ENCODE data around the gene USP53.
"Not testable (repeated sequence)": the region's sequence is repeated elsewhere in the genome, so short reads cannot be mapped to it uniquely, and the experiment has no call there.

Gene USP53

DNA sequence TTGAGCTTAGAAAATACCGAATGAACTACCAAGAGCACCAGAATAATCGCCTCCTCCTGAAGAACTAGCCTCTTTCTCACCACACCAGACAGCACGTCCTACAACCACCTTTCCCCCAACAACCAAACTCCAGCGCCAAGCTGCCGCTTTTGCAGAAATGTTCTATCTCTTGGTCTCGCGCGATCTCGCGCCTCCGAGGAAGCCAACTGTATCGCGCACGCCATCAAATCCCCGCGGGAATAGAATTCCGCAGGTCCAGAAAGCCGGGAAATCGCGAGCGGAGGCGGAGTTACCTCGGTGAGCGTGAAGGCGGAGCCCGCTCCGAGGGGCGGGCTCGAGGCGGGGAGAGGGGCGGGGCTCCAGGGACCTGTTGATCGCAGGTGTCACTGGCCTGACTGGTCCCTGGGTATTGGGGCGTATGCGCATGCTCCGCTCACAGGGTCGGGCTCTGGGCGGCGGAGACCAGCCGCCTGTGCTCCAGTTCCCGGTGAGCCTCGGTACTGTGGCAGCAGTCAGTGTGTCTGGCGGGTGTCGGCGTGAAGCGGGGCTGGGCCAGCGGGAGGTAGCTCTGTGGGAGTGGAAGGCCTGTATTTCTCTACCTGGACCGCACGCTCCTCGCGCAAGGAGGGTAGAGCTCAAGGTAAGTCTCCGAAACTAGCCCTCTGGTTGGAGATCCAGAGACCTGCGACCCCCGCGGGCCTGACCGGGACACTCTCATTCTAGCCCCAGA lies at the start of gene USP53:
TSS of gene USP53 (plus strand) at position 480 of the 730 bp plus-strand sequence. CDS start 27,047 bp downstream, outside the sequence.
- peak; percentile 89 for DNase-seq

GRCh38 chr4:119165767-119166166 lies 46.7 kb upstream of the USP53 start:
- DNase-seq = no peak

GRCh38 chr4:119170195-119170594 lies 42.3 kb upstream of the USP53 start:
- DNase-seq = no peak

- DNase-seq = no peak
Measured at GRCh38 chr4:119172223-119172622, 40.3 kb upstream of the USP53 start.

GRCh38 chr4:119173729-119174361 lies 38.7 kb upstream of the USP53 start:
- DNase-seq = not testable (repeated sequence)

DNA sequence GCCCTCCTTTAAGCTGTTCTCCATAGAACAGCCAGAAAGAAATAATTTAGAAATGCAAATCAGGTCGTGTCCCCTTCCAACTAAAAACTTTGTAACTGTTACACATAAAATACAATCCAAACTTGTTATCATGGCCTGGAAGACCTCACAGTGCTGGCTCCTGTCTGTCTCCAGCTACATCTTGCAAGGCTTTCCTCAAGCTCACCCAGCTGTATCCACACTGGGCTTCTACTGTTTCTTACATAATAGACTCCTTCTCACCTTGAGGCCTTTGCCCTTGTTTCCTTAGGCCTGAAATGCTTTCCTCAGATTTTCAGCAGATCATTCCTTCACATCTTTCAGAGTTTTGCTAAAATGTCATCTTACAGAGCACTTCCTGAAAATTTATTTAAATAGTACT lies 33.5 kb upstream of the USP53 start:
- no peak for DNase-seq

GRCh38 chr4:119184128-119184527 lies 28.4 kb upstream of the USP53 start:
- DNase-seq = no peak

DNA sequence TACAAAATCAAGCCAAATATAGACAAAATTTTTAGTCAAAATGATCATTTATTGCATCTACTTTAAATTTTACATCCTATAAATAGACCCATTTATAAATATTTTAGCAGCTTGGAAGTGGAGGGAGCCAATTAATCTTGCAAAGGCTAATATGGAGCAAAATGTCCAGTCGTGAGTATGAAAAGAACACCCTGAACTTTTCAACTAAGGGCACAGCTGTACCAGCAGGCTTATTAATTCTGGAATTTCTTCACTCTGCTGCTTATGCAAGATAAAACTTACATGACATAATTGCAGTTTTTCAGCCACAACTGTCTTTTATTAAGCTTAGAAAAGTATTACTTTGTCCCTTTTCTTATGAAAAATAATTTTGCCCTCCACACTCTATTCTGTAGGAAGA lies 22.9 kb upstream of the USP53 start:
- DNase-seq = no peak

DNA sequence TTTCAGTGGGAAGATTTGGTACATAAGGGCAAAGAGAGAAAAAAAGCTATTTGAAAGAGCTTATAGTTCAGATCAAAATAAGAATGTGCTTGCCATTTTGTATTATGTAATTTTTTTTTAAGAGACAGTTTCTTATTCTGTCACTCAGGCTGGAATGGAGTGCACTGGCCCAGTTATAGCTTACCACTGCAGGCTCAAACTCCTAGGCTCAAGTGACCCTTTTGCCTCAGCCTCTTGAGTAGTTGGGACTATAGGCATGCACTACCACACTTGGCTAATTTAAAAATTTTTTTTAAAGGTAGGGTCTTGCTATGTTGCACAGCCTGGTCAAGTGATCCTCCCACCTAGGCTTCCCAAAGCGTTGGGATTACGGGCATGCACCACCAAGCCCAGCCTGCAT lies 22.2 kb upstream of the USP53 start:
- no peak for DNase-seq

GRCh38 chr4:119191505-119191904 lies 21.0 kb upstream of the USP53 start:
- DNase-seq = no peak

- DNase-seq = no peak
Measured at GRCh38 chr4:119197772-119198212, 14.7 kb upstream of the USP53 start.

DNA sequence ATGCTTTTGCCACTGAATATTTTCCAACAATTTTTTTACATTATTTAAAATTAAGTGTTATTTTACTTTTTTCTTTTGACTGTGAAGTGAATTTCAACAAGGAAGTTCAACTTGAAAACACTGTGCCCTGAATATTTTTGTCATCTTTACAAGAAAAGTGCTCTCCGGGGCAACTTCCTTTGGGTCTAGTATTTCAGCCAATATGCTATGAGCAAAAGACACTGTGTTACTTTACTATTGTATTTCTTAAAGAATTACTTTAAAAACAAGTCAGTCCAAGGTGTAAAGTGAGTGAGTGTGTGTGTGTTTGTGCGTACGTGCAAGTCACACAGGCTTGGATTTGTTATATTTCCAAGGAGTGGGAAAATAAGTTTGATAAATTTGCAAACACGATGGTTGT lies 7.6 kb upstream of the USP53 start:
- DNase-seq = no peak

GRCh38 chr4:119205690-119206089 lies 6.8 kb upstream of the USP53 start:
- DNase-seq = no peak

GRCh38 chr4:119206178-119206577 lies 6.3 kb upstream of the USP53 start:
- DNase-seq = no peak

DNA sequence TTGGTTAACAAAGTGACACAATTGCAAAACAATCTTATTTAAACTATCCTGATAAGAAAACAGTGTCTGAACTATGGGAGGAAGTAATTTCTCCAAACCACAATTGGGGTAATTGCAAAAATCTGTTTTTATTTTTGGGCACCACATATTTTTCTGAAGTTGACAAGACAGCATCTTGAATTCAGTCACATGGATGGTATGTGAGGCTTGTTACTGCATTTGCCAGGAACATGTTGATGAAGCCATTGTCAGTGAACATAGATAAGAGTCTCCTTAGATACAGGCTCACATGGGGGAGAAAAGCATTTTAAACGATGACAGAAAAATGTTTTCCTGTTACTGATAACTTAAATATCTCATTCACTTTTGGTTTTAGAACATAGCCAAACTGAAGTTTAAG lies 5.5 kb upstream of the USP53 start:
- no peak for DNase-seq

GRCh38 chr4:119209077-119209476 lies 3.4 kb upstream of the USP53 start:
- no peak for DNase-seq

GRCh38 chr4:119209586-119209985 lies 2.9 kb upstream of the USP53 start:
- DNase-seq = no peak

DNA sequence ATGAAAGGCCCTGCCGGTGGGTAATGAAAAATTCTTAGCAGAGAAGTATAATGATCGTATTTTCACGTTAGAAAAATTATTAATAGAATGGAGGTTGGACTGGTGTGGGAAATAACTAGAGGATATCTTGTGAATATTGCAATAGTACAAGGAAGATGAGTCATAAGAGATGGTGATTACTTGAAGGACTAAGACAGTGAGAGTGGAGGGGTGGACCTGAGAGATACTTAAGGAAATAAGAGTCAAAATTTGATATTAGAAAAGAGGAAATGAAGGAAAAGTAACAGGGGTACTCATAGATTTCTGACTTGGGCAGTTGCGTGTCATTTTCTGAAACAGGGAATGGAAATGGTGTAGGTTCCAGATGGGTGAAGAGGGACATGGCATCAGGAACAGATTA lies 1.7 kb upstream of the USP53 start:
- DNase-seq = no peak

GRCh38 chr4:119211867-119212233 lies 663 bp upstream of the USP53 start:
- DNase-seq = no peak

DNA sequence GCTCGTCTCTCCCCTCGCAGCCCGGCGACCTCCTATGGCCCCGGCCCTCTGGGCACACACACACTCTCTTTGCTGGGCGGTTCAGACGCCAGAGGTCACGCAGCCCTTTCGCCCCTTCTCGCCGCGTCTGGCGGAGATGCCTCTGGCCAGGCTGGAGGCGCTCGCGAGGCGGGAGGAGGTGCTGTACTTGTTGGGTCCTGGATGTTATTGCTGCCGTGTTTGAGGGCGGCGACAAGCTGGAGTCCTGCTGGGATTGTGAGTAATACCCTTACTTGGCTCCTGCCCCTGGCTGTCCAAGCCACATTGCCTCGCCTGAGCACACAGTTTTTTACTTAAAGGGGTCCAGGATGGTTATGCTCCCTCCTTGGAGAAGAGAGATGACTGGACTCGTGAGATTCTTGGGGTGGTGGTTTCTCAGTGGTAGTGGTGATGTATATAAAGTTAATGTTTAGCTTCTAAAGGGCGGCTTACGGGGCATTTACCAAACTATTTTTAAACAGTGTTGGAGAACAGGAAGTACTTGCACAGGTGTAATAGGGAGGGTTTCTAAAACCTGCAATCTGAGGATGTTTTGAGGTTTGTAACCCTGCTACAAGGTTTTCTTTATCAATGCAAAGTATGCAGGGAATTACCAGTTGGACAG lies 572 bp downstream of the USP53 start:
- DNase-seq = no peak

DNA sequence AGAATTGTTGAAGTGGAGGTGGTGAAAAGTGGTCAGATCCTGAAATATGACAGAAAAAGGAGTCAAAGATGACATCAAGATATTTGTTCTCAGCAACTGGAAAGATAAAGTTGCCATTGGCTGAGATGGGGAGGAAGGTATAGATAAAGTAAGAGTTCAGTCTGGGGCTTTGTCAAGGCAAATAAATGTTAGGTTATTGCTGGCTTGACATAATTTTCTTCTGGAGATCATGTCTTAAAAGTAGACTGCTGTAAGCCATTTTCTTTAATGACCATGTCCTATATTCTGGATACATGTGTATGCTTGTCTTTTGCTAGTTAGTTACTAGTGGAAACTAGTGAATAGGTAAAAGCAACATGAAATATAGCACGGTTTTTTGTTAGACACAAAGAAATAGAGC lies 5.6 kb downstream of the USP53 start:
- DNase-seq = no peak

- DNase-seq = no peak
Measured at GRCh38 chr4:119221412-119221811, 8.9 kb downstream of the USP53 start.

DNA sequence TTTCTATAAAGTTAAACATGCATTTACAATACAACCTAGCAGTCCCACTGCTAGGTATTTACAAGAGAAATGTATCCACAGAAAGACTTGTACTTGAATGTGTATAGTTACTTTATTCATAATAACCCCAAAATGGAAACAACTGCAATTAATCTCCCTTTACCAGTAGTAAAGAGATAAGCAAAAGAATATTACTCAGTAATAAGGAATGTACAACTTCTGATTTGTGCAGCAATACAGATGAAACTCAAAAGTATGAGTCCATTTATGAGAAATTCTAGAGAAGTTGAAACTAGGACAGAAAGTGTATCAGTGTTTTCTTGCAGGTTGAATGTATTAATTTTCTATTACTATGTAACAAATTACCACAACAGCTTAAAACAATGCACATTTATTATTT lies 15.2 kb downstream of the USP53 start:
- no peak for DNase-seq

DNA sequence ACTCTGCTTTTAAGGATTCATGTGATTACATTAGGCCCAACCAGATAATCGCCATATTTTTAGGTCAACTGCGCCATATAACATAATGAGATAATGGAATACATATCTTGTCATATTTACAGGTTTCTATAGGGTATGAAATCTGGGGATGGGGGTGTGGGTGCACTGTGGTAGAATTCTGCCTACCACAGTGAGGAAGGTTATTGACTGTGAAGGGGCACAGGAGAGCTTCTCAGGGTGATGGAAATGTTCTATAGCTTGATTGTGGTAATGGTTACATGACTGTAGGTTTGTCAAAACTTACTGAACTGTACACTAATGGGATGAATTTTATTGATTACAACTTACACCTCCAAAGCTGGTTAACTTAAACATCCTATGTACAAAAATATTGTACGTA lies 15.9 kb downstream of the USP53 start:
- no peak for DNase-seq
